OCI-LY3 (cell line): ENCODE measurements around the gene KCNQ1.

Experiments used
- H2AFZ ChIP-seq: fragments of 200-600, 300-600 bp; shearing (Covaris generic); 2 replicates; pipeline ENCODE4 v1.6.0; 2014; ENCODE audit warnings: antibody characterized with exemption, low read depth, low read length
- H3K27ac ChIP-seq: fragments of 200-600, 300-600 bp; sonication (generic); 2 replicates; pipeline ENCODE4 v1.5.1; 2014; ENCODE audit warnings: mild to moderate bottlenecking, low read length, moderate library complexity, mixed read lengths
- H3K27me3 ChIP-seq: fragments of 200-600, 300-600 bp; sonication (generic); 2 replicates; pipeline ENCODE4 v1.6.1; 2014; ENCODE audit warnings: low read depth, low read length, mixed read lengths
- H3K36me3 ChIP-seq: fragments of 200-600, 300-600 bp; sonication (generic); replicated peaks from 2 replicates; pipeline ENCODE3; 2014; ENCODE audit warnings: low read depth, low read length, mixed read lengths
- H3K4me1 ChIP-seq: fragments of 300-600, 200-600 bp; sonication (generic); 2 replicates; pipeline ENCODE4 v1.6.1; 2014; ENCODE audit warnings: low read length, mixed read lengths
- H3K4me2 ChIP-seq: fragments of 200-600, 300-600 bp; sonication (generic); 2 replicates; pipeline ENCODE4 v1.6.1; 2014; ENCODE audit warnings: low read length, mixed read lengths
- H3K4me3 ChIP-seq: fragments of 300-600, 200-600 bp; sonication (generic); 2 replicates; pipeline ENCODE4 v1.5.1; 2014; ENCODE audit warnings: antibody characterized with exemption, mild to moderate bottlenecking, low read length, moderate library complexity
- H3K79me2 ChIP-seq: fragments of 300-600, 200-600 bp; shearing (Covaris generic); 2 replicates; pipeline ENCODE4 v1.6.1; 2014; ENCODE audit warnings: mild to moderate bottlenecking, low read length, mixed read lengths
- H3K9ac ChIP-seq: fragments of 300-600, 200-600 bp; shearing (Covaris generic); 2 replicates; pipeline ENCODE4 v1.6.0; 2014; ENCODE audit warnings: mild to moderate bottlenecking, low read length, moderate library complexity
- H3K9me3 ChIP-seq: fragments of 200-600, 300-600 bp; shearing (Covaris generic); 2 replicates; pipeline ENCODE4 v1.6.1; 2014; ENCODE audit warnings: low read length, mixed read lengths; ENCODE audit not compliant: insufficient read depth
- H4K20me1 ChIP-seq: fragments of 200-600, 300-600 bp; sonication (generic); 2 replicates; pipeline ENCODE4 v1.6.1; 2016; ENCODE audit warnings: low read length, mixed read lengths; ENCODE audit not compliant: insufficient read depth
- CTCF ChIP-seq: fragments of 200-600, 300-600 bp; sonication (generic); IDR thresholded peaks from 2 replicates; pipeline ENCODE4 v1.5.1; 2014; ENCODE audit warnings: antibody characterized with exemption, low read length, low read depth
- EZH2phosphoT487 ChIP-seq: fragments of 200-600 bp; shearing (Covaris generic); IDR thresholded peaks from 2 replicates; pipeline ENCODE4 v1.6.1; 2018; ENCODE audit warnings: antibody characterized with exemption, mixed run types, low read depth

KCNQ1 gene

GRCh38 chr11:2853401-2853800, 408.6 kb downstream of the KCNQ1 start:
- H3K27ac ChIP-seq = no peak overlapping the region
- H3K36me3 ChIP-seq = no peaks in the 10 kb centered on the region
- no peak overlapping the region for H3K4me2 ChIP-seq
- H3K27me3 ChIP-seq = no peaks in the 10 kb centered on the region
- no peak overlapping the region for H2AFZ ChIP-seq
- H3K4me1 ChIP-seq = no peaks in the 10 kb centered on the region
- H4K20me1 ChIP-seq = no peaks in the 10 kb centered on the region
- no peaks in the 10 kb centered on the region for H3K79me2 ChIP-seq
- TF ChIP-seq EZH2phosphoT487 (no peak), CTCF (no peak)
- H3K9me3 ChIP-seq = no peaks in the 10 kb centered on the region
- no peak overlapping the region for H3K4me3 ChIP-seq
- no peak overlapping the region for H3K9ac ChIP-seq

GRCh38 chr11:2853997-2854560, 409.3 kb downstream of the KCNQ1 start:
- H3K9me3 ChIP-seq = no peaks in the 10 kb centered on the region
- H3K79me2 ChIP-seq = no peaks in the 10 kb centered on the region
- H4K20me1 ChIP-seq = no peaks in the 10 kb centered on the region
- no peak overlapping the region for H3K9ac ChIP-seq
- H3K27ac ChIP-seq = no peak overlapping the region
- no peak overlapping the region for H3K4me2 ChIP-seq
- H3K4me1 ChIP-seq = no peaks in the 10 kb centered on the region
- H2AFZ ChIP-seq = no peak overlapping the region
- H3K4me3 ChIP-seq = no peak overlapping the region
- no peaks in the 10 kb centered on the region for H3K36me3 ChIP-seq
- TF ChIP-seq CTCF (no peak), EZH2phosphoT487 (no peak)
- H3K27me3 ChIP-seq = no peaks in the 10 kb centered on the region

- H2AFZ ChIP-seq = no peak overlapping the region
- no peak overlapping the region for H3K27ac ChIP-seq
- TF ChIP-seq EZH2phosphoT487 (no peak), CTCF (no peak)
- H4K20me1 ChIP-seq = no peaks in the 10 kb centered on the region
- no peaks in the 10 kb centered on the region for H3K36me3 ChIP-seq
- H3K27me3 ChIP-seq = no peaks in the 10 kb centered on the region
- H3K4me2 ChIP-seq = no peak overlapping the region
- no peaks in the 10 kb centered on the region for H3K79me2 ChIP-seq
- no peak overlapping the region for H3K9ac ChIP-seq
- no peaks in the 10 kb centered on the region for H3K4me1 ChIP-seq
- H3K4me3 ChIP-seq = no peak overlapping the region
- H3K9me3 ChIP-seq = no peaks in the 10 kb centered on the region
These were observed 410.4 kb downstream of the KCNQ1 start for GRCh38 chr11:2855162-2855561.

GRCh38 chr11:2857276-2857675, 412.5 kb downstream of the KCNQ1 start:
- Histone ChIP-seq H3K27ac (no peak overlapping the region), H2AFZ (no peak overlapping the region), H3K27me3 (no peaks in the 10 kb centered on the region), H3K4me3 (no peak overlapping the region), H3K4me2 (no peak overlapping the region), H4K20me1 (no peaks in the 10 kb centered on the region), H3K9me3 (no peaks in the 10 kb centered on the region), H3K4me1 (peaks cover 8% of the 10 kb centered on the region), H3K79me2 (no peaks in the 10 kb centered on the region), H3K36me3 (no peaks in the 10 kb centered on the region), H3K9ac (no peak overlapping the region)
- TF ChIP-seq CTCF (no peak), EZH2phosphoT487 (no peak)
